Measurements from ENCODE around the gene COMMD10. TPM values are rescaled to one million over a fixed set of nuclear protein-coding genes. Genes with fewer than 3 reads are reported as not detected.

Gene COMMD10
- total and polyA plus RNA-seq, 2 of the 4 experiments (the other 2 are of a cell fraction) = 12.8 to 20.4 TPM

DNA sequence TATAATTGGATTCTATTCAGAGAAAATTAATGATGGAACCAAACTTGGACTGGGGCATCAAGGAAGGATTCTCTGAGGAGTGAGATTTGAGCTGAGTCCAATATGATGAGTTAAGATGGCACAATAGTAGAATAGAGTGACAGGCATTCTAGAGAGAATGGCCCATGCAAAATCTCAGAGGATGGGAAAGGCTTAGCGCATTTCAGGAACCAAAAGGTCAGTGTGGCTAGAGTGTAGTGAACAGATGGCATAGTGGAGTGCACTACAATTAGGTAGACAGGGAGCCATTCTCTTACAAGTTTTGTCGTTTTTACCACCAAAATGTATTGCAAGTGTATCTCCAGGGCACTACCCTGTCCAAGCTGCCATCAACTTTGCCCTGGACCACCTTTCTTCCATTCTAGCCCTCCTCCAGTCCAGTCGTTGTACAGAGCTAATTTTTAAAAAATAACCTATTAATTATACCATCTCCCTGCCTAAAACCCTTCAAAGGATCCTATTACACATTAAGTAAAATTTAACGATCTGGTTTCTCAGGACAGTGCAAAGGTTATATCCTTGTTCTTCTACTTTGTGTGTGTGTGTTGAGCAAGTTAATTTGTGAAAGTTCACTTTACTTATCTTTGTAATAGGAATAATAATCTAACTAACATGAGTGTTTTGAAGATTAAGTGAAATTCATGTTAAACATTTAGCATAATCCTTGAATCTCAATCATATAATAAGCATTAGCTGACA is 211.7 kb downstream of the COMMD10 start:
- H4K20me1 ChIP-seq (ENCODE audit: insufficient read depth, low read length) = no peaks in the 10 kb centered on the region
- H3K27me3 ChIP-seq (ENCODE audit: control insufficient read depth, insufficient read depth, low read length) = no peaks in the 10 kb centered on the region
- no peaks in the 10 kb centered on the region for H3K9me1 ChIP-seq (ENCODE audit: insufficient read depth, low read length)
- intact Hi-C loops (cut with micrococcal nuclease) = no loop called here
- no peak overlapping the region for H3K56ac ChIP-seq (ENCODE audit: extremely low read depth, insufficient read depth, low read length)
- BruUV-seq (replicated peaks) = no TSS peak
- no peak overlapping the region for H3K27ac ChIP-seq (ENCODE audit: insufficient read depth, low read length)
- no peak overlapping the region for H3K23ac ChIP-seq (ENCODE audit: low read depth, low read length)
- no peak for ATAC-seq (ENCODE audit: low read depth)
- no peak overlapping the region for H3K4me2 ChIP-seq (ENCODE audit: low read depth, low read length)
- no peak overlapping the region for H2AK9ac ChIP-seq (replicated peaks; ENCODE audit: low read depth, low read length, poor library complexity)
- CTCF ChIA-PET = no interaction called here
- no peaks in the 10 kb centered on the region for H3K4me1 ChIP-seq (ENCODE audit: control insufficient read depth, insufficient read depth, low read length)
- no peak overlapping the region for H2BK120ac ChIP-seq (ENCODE audit: low read depth, low read length)
- no peaks in the 10 kb centered on the region for H3K36me3 ChIP-seq (ENCODE audit: control insufficient read depth, insufficient read depth, low read length)
- H4K8ac ChIP-seq (ENCODE audit: low read depth in 2 of 2, low read length in 2 of 2) = no peak overlapping the region
- POLR2A ChIA-PET (ENCODE audit: unreplicated experiment) = no interaction called here
- 100% methylated on average over 1 of the region's 4 CpGs; no CpG with 5 or more reads in 1 of the 2 experiments for WGBS, 2 experiments (ENCODE audit: extremely low coverage in 2 of 2, insufficient read length in 1 of 2)
- H4K5ac ChIP-seq (ENCODE audit: low read depth, low read length) = no peak overlapping the region
- H3K4me3 ChIP-seq (ENCODE audit: insufficient read depth, low read depth, low read length) = no peak overlapping the region
- H3K9me3 ChIP-seq (ENCODE audit: control insufficient read depth, insufficient read depth, low read length) = no peaks in the 10 kb centered on the region
- H4K91ac ChIP-seq (ENCODE audit: insufficient read depth, low read depth, low read length) = no peak overlapping the region
- no peak overlapping the region for H3K9ac ChIP-seq (ENCODE audit: low read depth, low read length)
- no peaks in the 10 kb centered on the region for H3K79me1 ChIP-seq (ENCODE audit: low read depth in 1 of 2, low read length in 2 of 2)
- H2BK20ac ChIP-seq (ENCODE audit: low read depth, low read length) = no peak overlapping the region
- no peak for TF ChIP-seq MAZ (IDR thresholded peaks at IDR 0.05; ENCODE audit: borderline replicate concordance, low read depth, low read length)
- TF ChIP-seq, protein P1, sequence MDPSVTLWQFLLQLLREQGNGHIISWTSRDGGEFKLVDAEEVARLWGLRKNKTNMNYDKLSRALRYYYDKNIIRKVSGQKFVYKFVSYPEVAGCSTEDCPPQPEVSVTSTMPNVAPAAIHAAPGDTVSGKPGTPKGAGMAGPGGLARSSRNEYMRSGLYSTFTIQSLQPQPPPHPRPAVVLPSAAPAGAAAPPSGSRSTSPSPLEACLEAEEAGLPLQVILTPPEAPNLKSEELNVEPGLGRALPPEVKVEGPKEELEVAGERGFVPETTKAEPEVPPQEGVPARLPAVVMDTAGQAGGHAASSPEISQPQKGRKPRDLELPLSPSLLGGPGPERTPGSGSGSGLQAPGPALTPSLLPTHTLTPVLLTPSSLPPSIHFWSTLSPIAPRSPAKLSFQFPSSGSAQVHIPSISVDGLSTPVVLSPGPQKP (IDR thresholded peaks at IDR 0.05; ENCODE audit: borderline replicate concordance, low read depth, low read length) = no peak
- in situ Hi-C loops (cut with MboI; ENCODE audit: low sequenced_read_pairs) = no loop called here
- DNase-seq = no peak
- H2BK15ac ChIP-seq (ENCODE audit: low read depth, low read length) = no peak overlapping the region
- no peak overlapping the region for H3K4ac ChIP-seq (ENCODE audit: low read depth, low read length)
- H2AK5ac ChIP-seq (ENCODE audit: low read depth, low read length) = no peak overlapping the region
- dilution Hi-C loops (cut with HindIII; ENCODE audit: low sequenced_read_pairs, unreplicated experiment) = no loop called here
- no peak overlapping the region for H3K18ac ChIP-seq (ENCODE audit: low read depth, low read length)
- no peak overlapping the region for H2BK5ac ChIP-seq (ENCODE audit: low read depth, low read length, poor library complexity, severe bottlenecking)
- H2AFZ ChIP-seq (replicated peaks; ENCODE audit: low read length, poor library complexity) = no peak overlapping the region
- no peak overlapping the region for H3K14ac ChIP-seq (replicated peaks; ENCODE audit: low read depth, low read length)

All from IMR-90 (cell line).